Epithelial cell of esophagus (primary cell): ENCODE measurements around the gene IFI27L2.
A peak's percentile ranks its signal among the peaks of the same experiment; 100 is the strongest.
"Not testable (repeated sequence)": the region's sequence is repeated elsewhere in the genome, so short reads cannot be mapped to it uniquely, and the experiment has no call there.

Experiments used
- DNase-seq: peaks from one replicate; pipeline ENCODE4 v3.0.0; 2010; ENCODE audit warnings: low read depth
- H3K4me3 ChIP-seq: 2 replicates; pipeline ENCODE4 v1.5.1; 2011; ENCODE audit warnings: mild to moderate bottlenecking, low read length, control low read depth
- TF ChIP-seq, protein P1 (sequence below): IDR thresholded peaks from 2 replicates; pipeline ENCODE4 v1.5.1; 2011; ENCODE audit warnings: low read depth, mild to moderate bottlenecking, low read length, control low read depth, inconsistent platforms; ENCODE audit not compliant: insufficient read depth; ENCODE audit errors: missing control alignments

The IFI27L2 gene

DNA sequence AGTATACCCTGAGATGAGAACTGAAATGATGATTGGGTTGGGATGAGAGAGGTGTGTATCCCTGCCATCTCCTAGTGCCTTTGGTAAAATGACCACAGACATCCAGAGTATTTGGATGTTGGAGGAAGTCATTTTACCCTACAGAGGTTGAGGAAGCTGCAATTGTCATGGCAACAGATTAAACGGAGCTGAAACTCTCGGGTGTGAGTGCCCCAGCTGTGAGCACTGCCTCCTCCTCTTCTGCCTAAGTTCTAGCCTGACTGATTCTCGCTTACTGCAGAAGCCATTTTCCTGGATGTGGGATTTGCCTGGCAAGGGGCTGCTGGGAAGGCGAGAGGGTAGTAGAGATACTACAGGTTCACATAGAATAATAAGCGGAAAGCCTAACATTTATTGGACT, 34.4 kb upstream of the IFI27L2 start:
- H3K4me3 ChIP-seq: no peak overlapping the region
- TF ChIP-seq, protein P1, sequence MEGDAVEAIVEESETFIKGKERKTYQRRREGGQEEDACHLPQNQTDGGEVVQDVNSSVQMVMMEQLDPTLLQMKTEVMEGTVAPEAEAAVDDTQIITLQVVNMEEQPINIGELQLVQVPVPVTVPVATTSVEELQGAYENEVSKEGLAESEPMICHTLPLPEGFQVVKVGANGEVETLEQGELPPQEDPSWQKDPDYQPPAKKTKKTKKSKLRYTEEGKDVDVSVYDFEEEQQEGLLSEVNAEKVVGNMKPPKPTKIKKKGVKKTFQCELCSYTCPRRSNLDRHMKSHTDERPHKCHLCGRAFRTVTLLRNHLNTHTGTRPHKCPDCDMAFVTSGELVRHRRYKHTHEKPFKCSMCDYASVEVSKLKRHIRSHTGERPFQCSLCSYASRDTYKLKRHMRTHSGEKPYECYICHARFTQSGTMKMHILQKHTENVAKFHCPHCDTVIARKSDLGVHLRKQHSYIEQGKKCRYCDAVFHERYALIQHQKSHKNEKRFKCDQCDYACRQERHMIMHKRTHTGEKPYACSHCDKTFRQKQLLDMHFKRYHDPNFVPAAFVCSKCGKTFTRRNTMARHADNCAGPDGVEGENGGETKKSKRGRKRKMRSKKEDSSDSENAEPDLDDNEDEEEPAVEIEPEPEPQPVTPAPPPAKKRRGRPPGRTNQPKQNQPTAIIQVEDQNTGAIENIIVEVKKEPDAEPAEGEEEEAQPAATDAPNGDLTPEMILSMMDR: no peak
- no peak for DNase-seq

- DNase-seq: no peak
- TF ChIP-seq, protein P1: no peak
- no peak overlapping the region for H3K4me3 ChIP-seq
Observed at GRCh38 chr14:94162466-94162865, 33.1 kb upstream of the IFI27L2 start.

DNA sequence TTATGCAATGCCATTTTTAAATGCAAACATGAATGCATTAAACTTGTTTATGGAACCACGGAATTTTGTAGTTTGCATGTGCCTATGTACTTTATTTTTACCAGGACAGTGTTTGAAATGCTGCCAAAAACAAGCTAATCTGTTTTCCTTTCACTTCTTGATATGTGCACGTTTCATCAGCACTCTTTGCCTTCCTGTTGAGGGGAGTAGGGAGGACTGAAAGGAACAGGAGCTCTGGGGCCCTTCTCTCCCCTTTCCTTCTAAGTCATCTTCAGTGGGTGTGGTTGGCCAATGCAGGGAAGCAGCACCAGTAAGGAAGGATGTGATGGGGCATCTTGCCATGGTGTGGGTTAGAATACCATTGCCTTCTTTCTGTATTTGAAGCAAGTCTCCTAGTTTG, 32.6 kb upstream of the IFI27L2 start:
- TF ChIP-seq, protein P1: no peak
- no peak for DNase-seq
- no peak overlapping the region for H3K4me3 ChIP-seq

DNA sequence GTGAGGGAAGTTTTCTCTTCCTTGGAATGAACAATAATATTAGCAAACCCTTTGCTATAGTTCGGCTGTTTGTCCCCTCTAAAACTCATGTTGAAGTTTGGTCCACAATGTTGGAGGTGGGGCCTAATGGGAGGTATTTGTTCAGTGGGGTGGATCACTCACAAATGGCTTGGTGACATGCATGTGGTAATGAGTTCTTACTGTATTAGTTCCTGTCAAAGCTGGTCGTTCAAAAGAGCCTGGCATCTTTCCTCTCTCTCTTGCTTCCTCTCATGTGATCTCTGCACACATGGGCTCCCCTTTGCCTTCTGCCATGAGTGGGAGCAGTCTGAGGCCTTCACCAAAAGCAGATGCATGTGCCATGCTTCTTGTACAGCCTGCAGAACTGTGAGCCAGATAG, 31.7 kb upstream of the IFI27L2 start:
- TF ChIP-seq, protein P1: no peak
- no peak for DNase-seq
- H3K4me3 ChIP-seq: no peak overlapping the region

GRCh38 chr14:94158239-94158883, 29.0 kb upstream of the IFI27L2 start:
- TF ChIP-seq, protein P1: no peak
- DNase-seq: peak; percentile 45
- H3K4me3 ChIP-seq: no peak overlapping the region

DNA sequence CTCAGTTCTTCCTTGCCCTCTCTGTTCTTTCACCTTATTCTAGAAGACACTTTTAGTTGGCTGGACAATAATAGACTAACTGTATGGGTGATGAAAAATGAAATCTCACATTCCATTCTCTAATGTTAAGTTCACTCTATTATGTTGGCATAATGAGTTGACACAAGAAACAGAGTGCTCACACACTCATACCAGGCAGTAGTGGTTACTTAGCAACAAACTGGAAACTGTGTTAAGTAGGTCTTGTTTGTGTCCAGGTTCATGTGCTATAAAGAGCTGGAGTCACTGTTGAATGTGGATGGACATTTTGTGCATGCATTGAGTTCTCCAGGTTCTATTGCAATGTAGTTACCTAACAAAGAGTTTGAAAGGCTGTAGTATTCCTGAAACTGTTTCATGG, 27.8 kb upstream of the IFI27L2 start:
- no peak overlapping the region for H3K4me3 ChIP-seq
- no peak for DNase-seq
- TF ChIP-seq, protein P1: no peak

DNA sequence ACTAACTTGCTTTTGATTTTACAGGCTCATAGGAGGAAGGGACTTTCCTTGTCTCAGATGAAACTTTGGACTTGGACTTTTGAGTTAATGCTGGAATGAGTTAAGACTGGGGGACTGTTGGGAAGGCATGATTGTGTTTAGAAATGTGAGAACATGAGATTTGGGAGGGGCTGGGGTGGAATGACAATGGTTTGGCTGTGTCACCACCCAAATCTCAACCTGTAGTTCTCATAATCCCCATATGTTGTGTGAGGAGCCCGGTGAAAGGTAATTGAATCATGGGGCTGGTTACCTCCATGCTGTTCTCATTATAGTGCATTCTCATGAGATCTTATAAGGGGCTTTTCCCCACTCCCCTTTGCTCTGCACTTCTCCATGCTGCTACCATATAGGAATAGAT, 26.7 kb upstream of the IFI27L2 start:
- H3K4me3 ChIP-seq, DNase-seq: not testable (repeated sequence)
